HepG2 (cell line): ENCODE measurements around the gene LMAN1L. TPM values are rescaled to one million over a fixed set of nuclear protein-coding genes. Genes with fewer than 3 reads are reported as not detected.

ENCODE experiments used
- AHR ChIP-seq: IDR thresholded peaks from 2 replicates; pipeline ENCODE4 v1.6.1; 2018; ENCODE audit warnings: missing genetic modification reagents, missing compliant biosample characterization
- CREB3 ChIP-seq: sonication (generic); formaldehyde crosslinking; IDR thresholded peaks from 2 replicates; pipeline ENCODE4 v1.5.0; 2020; ENCODE audit warnings: missing genetic modification reagents
- EED ChIP-seq: sonication (generic); formaldehyde crosslinking; IDR thresholded peaks from 2 replicates; pipeline ENCODE4 v1.5.0; 2020; ENCODE audit warnings: mild to moderate bottlenecking, missing genetic modification reagents
- FOXA1 ChIP-seq, 2 experiments: fragments of 450-650 bp in 1 of 2; sonication (generic) in 1 of 2; formaldehyde crosslinking in 1 of 2; IDR thresholded peaks; 2 replicates each; pipeline versions ENCODE4 v1.4.0 to v1.6.1; 2016 to 2020; ENCODE audit warnings: missing genetic modification reagents in 1 of 2
- HNRNPLL ChIP-seq: fragments of 200-400 bp; formaldehyde crosslinking; IDR thresholded peaks from 2 replicates; pipeline ENCODE4 v1.6.1; 2017; ENCODE audit warnings: mild to moderate bottlenecking, low read depth, low read length; ENCODE audit not compliant: poor library complexity, severe bottlenecking
- HOXA5 ChIP-seq: sonication (generic); formaldehyde crosslinking; IDR thresholded peaks from 2 replicates; pipeline ENCODE4 v1.4.0; 2020; ENCODE audit warnings: missing genetic modification reagents
- HOXD1 ChIP-seq: sonication (generic); formaldehyde crosslinking; IDR thresholded peaks from 2 replicates; pipeline ENCODE4 v1.5.0; 2020; ENCODE audit warnings: missing genetic modification reagents
- IKZF5 ChIP-seq: IDR thresholded peaks from 2 replicates; pipeline ENCODE4 v1.6.1; 2018; ENCODE audit warnings: missing genetic modification reagents, mild to moderate bottlenecking, missing compliant biosample characterization
- JUND ChIP-seq: sonication (generic); formaldehyde crosslinking; IDR thresholded peaks from 2 replicates; pipeline ENCODE4 v1.8.0; 2022; ENCODE audit warnings: mild to moderate bottlenecking, missing genetic modification reagents
- KLF12 ChIP-seq: sonication (generic); formaldehyde crosslinking; IDR thresholded peaks from 2 replicates; pipeline ENCODE4 v1.4.0; 2020; ENCODE audit warnings: missing genetic modification reagents, borderline replicate concordance
- KMT2A ChIP-seq: sonication (generic); formaldehyde crosslinking; IDR thresholded peaks from 2 replicates; pipeline ENCODE4 v1.4.0; 2020; ENCODE audit warnings: missing genetic modification reagents
- NFRKB ChIP-seq: fragments of 450-650 bp; IDR thresholded peaks from 2 replicates; pipeline ENCODE4 v1.6.1; 2017
- NR2C2 ChIP-seq: sonication (generic); formaldehyde crosslinking; IDR thresholded peaks from 2 replicates; pipeline ENCODE4 v1.4.0; 2020; ENCODE audit warnings: missing genetic modification reagents, mild to moderate bottlenecking, moderate library complexity, borderline replicate concordance
- NR2F1 ChIP-seq, 2 experiments: fragments of 450-650 bp in 1 of 2; formaldehyde crosslinking in 1 of 2; IDR thresholded peaks; 2 replicates each; pipeline versions ENCODE4 v1.5.0 to v1.6.1; 2016 to 2020; ENCODE audit warnings: mild to moderate bottlenecking in 1 of 2, missing compliant biosample characterization in 1 of 2, missing genetic modification reagents in 1 of 2, moderate library complexity in 1 of 2
- PHF20 ChIP-seq: sonication (generic); formaldehyde crosslinking; IDR thresholded peaks from 2 replicates; pipeline ENCODE4 v1.5.0; 2020; ENCODE audit warnings: mild to moderate bottlenecking, missing genetic modification reagents
- PHF8 ChIP-seq: sonication (generic); formaldehyde crosslinking; IDR thresholded peaks from 2 replicates; pipeline ENCODE4 v1.5.0; 2020; ENCODE audit warnings: missing genetic modification reagents
- THAP7 ChIP-seq: sonication (generic); formaldehyde crosslinking; IDR thresholded peaks from 2 replicates; pipeline ENCODE4 v1.8.1; 2023; ENCODE audit warnings: mild to moderate bottlenecking, missing genetic modification reagents
- U2AF1 ChIP-seq: fragments of 200-400 bp; formaldehyde crosslinking; optimal IDR thresholded peaks from 2 replicates; pipeline ENCODE3; 2017; ENCODE audit warnings: mild to moderate bottlenecking, low read depth, low read length
- ZBTB26 ChIP-seq: IDR thresholded peaks from 2 replicates; pipeline ENCODE4 v1.6.1; 2016; ENCODE audit warnings: missing compliant biosample characterization, missing genetic modification reagents, borderline replicate concordance
- ZFX ChIP-seq: sonication (generic); formaldehyde crosslinking; IDR thresholded peaks from 2 replicates; pipeline ENCODE4 v1.4.0; 2020; ENCODE audit warnings: mild to moderate bottlenecking, low read depth, missing genetic modification reagents, moderate library complexity
- ZNF256 ChIP-seq: sonication (generic); formaldehyde crosslinking; conservative IDR thresholded peaks from 2 replicates; pipeline ENCODE4 v1.4.0; 2020; ENCODE audit warnings: missing genetic modification reagents
- ZNF275 ChIP-seq: sonication (generic); formaldehyde crosslinking; IDR thresholded peaks from 2 replicates; pipeline ENCODE4 v1.8.0; 2022; ENCODE audit warnings: missing genetic modification reagents, mild to moderate bottlenecking, inconsistent platforms, borderline replicate concordance
- ZNF335 ChIP-seq: sonication (generic); formaldehyde crosslinking; IDR thresholded peaks from 2 replicates; pipeline ENCODE4 v1.4.0; 2020; ENCODE audit warnings: missing genetic modification reagents
- ZNF788 ChIP-seq: sonication (generic); formaldehyde crosslinking; IDR thresholded peaks from 2 replicates; pipeline ENCODE4 v1.5.0; 2020; ENCODE audit warnings: mild to moderate bottlenecking, missing genetic modification reagents, borderline replicate concordance
- ZZZ3 ChIP-seq: sonication (generic); formaldehyde crosslinking; IDR thresholded peaks from 2 replicates; pipeline ENCODE4 v1.4.0; 2020; ENCODE audit warnings: missing genetic modification reagents, mild to moderate bottlenecking, borderline replicate concordance
- polyA plus RNA-seq, 8 experiments: library from polyadenylated mRNA; depleted of rRNA in 3 of 8; stranded (reverse) in 7 of 8; unstranded in 1 of 8; fragments of >200 nt; fragmentation: Illumina TruSeq in 4 of 8; extraction: Trizol in 4 of 8; gene quantifications; 2 replicates each; pipeline versions ENCODE4 v1.2.1 to v1.2.3, GENCODE V29; 2011 to 2016; ENCODE audit warnings: low read depth in 4 of 8, missing spikeins in 1 of 8, mixed read lengths in 1 of 8; ENCODE audit not compliant: insufficient read depth in 1 of 8
- total RNA-seq, 5 experiments: library from RNA; depleted of rRNA; stranded (reverse); fragments of >200 nt; fragmentation: Illumina TruSeq; extraction: Trizol; gene quantifications; 2 replicates each; pipeline ENCODE4 v1.2.3, GENCODE V29; 2016; ENCODE audit warnings: low read depth in 1 of 5

The LMAN1L gene
- total and polyA plus RNA-seq, 2 of the 13 experiments (the other 11 are each of a cell fraction or from before 2014, with no cell fraction given), result not detected

- TF ChIP-seq ZBTB26 (CRISPR knock-in tag) (0 out of 2 replicates have a peak, but pooled peaks have one; percentile 31), HOXD1 (peak; percentile 65; the same call in 1 of the 2 replicates), AHR (peak; percentile 55; the same call in 1 of the 2 replicates), PHF8 (peak; percentile 98), ZNF256 (0 out of 2 replicates have a peak, but pooled peaks have one; percentile 51), ZNF788 (CRISPR knock-in tag) (0 out of 2 replicates have a peak, but pooled peaks have one; percentile 25), THAP7 (CRISPR knock-in tag) (no peak), EED (peak; percentile 54; the same call in 1 of the 2 replicates), JUND (CRISPR knock-in tag) (0 out of 2 replicates have a peak, but pooled peaks have one; percentile 29), HNRNPLL (peak; percentile 66), ZNF335 (CRISPR knock-in tag) (peak; percentile 52; the same call in 1 of the 2 replicates), KLF12 (CRISPR knock-in tag) (0 out of 2 replicates have a peak, but pooled peaks have one; percentile 51), ZZZ3 (CRISPR knock-in tag) (peak; percentile 38; the same call in 1 of the 2 replicates), NR2F1 (CRISPR knock-in tag; IDR thresholded peaks at IDR 0.05) (no peak), U2AF1 (no peak), HOXA5 (CRISPR knock-in tag) (no peak), NFRKB (no peak), FOXA1 (IDR thresholded peaks at IDR 0.05) (no peak), FOXA1 (CRISPR knock-in tag; IDR thresholded peaks at IDR 0.05) (0 out of 2 replicates have a peak, but pooled peaks have one; percentile 11), ZFX (peak; percentile 98), PHF20 (peak; percentile 91), NR2C2 (peak; percentile 73; the same call in 1 of the 2 replicates), IKZF5 (CRISPR knock-in tag) (peak; percentile 50; the same call in 1 of the 2 replicates), ZNF275 (no peak), KMT2A (CRISPR knock-in tag) (peak; percentile 66; the same call in 1 of the 2 replicates), CREB3 (CRISPR knock-in tag) (no peak)
Observed at GRCh38 chr15:74873036-74873755, 60.6 kb downstream of the LMAN1L start, which contains the start of gene SCAMP2 (continued).
